GM19099 (cell line): ENCODE data around the gene CTU2.

Source experiments
- POLR2A ChIP-seq: IDR thresholded peaks from 3 replicates; pipeline ENCODE4 v1.6.1; 2011; ENCODE audit warnings: low read depth; ENCODE audit not compliant: insufficient read length; ENCODE audit errors: extremely low read depth

Gene CTU2

DNA sequence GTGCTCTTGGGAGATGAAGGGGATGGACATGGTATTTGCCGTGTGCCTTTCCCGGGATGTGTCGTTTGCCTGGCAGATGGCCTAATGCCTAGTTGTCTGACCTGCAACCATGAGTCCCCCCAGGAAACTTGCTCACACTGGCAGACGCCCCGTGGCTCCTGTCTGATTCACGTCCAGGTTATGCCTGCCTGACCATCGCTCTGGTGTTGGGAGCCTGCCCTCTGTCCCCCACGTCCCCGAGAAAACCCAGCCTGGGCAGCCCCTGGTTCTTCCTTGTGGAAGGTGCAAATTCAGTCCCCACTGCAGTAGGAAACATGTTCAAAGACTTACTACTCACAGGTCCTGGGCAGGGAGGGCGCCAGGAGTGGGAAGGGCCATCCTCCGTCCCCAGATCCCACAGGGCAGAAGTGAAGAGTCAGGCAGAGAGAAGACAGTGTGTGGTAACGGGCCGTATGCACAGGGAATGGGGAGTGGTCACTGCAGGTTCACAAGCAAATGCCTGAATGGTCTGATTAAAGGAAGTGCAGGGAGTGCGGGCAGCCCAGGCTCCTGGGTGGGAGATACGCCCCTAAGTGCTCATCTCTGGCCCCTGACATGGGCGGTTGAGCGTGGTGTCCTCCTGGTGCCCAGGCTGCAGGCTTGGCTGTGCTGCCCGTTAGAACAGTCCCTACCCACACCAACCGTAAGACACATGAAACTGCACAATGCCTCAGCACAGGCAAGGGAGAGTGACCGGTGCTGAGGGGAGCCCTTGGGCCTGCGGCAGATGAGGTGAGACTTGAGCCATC lies 15.8 kb upstream of the CTU2 start:
- TF ChIP-seq POLR2A: no peak

DNA sequence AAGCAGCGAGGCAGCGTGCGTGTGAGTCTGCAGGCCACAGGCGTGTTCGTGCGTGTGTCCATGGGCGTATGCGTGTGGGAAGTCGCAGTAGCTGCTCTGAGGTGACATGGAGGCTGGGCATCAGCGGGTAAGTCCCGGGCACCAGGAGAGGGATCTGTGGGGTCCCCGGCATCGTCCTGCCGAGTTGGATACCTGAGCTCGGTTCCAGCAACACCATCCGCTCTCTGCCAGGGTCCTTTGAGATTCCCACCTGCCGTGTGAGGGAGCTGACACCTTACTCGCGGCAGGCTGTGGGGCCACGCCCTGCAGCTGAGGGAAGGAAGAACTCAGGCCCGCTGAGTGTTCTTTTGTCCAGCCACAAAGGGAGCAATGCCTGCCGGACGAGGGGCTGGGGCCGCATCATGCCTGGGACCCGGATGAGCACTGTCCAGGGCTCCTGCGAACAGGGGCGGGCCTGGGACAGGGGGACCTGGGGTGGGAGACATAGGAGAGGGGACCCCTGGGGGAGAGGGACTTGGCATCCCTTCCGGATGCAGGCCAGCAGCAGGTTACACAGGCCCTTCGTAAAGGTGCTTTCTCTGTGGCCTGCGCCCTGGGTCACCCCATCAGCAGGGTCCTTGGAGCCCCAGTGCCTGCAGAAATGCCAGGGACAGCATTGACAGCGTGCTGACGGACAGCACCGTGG lies 15.0 kb upstream of the CTU2 start:
- no peak for TF ChIP-seq POLR2A

DNA sequence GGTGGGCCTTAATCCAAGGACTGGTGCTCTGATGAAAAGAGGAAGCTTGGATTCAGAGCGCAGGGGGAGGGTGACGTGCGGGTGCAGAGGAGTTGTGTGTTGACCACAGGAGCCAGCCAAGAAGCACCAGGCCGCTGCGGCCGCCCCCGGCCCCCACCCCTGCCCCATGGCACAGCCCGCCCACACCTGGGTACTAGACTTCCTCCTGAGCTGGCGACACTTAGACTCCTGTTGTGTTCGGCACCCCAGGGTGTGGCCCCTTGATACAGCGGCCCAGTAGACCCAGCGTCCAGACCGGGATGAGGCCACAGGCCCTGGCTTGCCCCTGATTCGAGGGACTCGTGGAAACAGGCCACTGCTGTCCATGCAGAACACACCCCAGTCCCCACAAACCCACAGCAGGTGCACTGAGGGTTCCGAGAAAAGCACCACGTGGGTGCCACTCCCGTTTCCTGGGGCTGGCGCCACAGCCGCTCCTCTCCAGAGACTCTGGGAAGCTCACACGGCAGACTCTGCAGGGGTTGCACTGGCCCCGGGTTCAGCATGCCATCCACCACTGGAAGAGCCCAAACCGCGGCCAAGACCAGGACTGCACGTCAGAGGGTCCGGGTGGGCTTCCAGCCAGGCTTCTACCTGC lies 14.3 kb upstream of the CTU2 start:
- no peak for TF ChIP-seq POLR2A

DNA sequence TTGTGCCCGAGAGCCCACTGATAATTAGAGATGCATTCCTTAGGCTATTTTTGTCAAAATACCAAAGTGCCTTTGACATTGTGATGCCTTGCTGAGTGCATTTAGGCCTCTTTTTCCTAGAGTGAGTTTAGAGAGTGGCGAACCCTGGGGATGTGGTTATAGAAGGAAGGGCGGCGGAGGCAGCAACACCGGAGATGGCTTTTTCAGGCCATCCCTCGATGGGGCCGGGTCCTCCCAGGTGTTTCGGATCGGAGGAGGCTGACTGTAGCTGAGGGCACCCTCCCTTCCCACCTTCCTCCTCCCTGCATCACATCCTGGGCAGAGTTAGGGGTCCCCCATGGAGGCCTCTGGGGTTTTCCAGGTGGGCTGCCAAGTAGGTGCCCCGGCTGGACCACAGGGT lies 13.4 kb upstream of the CTU2 start:
- no peak for TF ChIP-seq POLR2A

DNA sequence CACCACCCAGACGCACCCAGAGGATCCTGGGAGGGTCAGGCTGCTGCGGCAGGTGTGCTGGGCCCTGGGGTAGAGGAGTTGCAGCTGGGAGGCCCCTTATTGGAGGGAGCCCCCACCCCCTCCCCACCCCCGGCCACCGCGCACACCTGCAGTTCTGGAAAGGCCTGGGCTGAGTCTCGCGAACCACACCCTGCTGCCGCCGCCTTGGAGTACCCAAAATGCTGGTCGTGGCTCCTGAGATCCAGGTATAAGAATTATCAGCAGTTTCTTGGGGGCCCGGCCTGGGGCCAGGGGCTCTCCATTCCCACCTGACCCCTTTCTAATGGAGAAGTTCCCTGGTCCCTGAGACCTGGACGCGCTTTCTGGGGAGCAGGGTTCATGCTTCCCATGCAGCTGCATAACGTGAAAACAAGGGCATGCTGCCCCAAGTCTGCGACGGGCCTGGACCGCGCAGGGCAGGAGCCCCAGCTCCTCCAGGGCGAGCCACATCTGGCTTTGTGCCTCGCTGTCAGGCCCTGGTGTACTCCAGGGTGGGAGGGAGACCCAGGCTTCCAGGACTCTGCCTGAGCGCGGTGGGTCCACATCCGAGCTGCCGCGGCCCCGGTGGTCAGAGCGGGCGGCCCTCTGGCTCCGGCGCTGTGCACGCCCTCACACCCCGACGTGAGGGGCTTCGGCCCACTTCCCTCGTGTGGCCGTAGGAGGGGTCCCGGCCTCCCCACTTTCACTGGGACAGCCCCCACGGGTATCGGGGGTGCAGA lies 12.7 kb upstream of the CTU2 start:
- TF ChIP-seq POLR2A: no peak

DNA sequence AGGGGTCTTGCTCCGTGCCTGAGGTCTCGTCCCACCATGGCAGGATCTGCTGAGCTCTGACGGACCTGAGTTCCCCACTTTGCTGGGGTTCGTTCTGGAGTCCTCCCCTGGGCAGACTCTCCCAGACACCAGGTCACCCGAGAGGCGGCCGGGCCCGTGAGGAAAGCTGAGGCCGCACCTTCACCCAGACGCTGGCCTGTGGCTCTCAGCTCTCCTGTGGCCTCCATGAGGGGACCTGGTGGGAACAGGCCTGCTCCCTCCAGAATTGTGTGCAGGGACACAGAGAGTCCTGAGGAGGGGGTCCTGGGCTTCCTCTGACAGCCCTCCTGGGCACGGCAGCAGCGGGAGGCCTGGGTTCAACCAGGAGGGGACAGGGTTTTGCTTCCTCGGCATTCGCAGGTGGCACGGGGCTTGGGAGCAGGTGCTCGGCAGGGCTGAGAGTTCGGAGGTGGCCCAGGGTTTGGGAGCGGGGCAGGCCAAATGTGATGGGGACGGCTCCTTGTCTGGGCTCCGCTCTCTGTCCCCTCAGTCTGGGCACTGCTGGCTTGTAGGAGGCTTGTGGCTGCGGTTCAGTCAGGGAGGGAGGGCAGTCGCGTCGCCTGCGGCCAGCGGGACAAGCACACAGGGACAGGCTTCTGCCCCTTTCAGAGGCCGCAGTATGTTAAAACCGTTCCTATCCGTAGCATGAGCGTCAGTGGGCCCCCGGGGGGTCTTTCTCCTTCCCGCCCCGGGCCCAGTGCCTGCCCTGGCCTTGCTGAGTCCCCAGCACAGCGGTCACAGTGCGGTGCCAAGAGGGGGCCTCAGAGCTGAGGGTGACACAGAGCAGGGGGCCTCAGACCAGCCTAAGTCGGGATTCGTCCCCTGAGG lies 11.8 kb upstream of the CTU2 start:
- no peak for TF ChIP-seq POLR2A

DNA sequence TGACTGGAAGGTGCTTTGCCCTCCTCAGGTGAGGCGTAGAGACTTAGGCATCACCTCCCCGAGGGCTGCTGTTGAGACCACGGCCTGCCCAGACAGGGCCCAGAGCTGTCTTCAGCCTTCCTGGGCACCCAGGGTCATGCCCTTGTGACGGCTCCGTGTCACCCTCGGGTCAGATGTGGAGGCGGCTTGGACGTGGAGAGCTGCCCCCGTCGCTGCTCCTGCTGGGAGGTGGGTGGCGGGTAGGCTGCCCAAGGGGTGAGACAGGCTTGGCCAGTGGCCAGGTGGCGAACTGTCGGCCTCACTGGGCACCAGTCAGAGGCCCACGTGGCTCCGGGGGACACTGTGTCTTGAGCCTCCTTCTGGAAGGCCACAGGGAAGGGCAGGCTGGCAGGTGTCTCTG lies 11.1 kb upstream of the CTU2 start:
- TF ChIP-seq POLR2A: no peak

DNA sequence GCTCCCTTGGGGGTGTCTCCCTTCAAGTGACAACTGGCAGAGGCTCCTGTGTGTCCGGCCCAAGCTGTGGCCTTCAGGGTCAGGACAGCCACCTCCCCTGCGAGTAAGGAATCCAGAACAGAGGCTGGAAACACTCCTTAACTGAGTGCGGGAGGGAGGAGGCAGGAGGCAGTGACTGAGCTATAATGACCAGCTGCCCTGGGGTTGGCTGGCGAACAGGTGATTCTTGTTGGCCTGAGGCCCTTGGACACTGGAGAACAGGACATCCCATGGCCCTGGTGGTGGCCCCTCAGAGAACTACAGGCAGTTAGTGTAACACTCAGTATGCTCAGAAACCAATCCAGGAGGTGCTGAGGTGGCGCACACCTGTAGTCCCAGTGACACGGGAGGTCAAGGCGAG lies 10.6 kb upstream of the CTU2 start:
- TF ChIP-seq POLR2A: no peak

DNA sequence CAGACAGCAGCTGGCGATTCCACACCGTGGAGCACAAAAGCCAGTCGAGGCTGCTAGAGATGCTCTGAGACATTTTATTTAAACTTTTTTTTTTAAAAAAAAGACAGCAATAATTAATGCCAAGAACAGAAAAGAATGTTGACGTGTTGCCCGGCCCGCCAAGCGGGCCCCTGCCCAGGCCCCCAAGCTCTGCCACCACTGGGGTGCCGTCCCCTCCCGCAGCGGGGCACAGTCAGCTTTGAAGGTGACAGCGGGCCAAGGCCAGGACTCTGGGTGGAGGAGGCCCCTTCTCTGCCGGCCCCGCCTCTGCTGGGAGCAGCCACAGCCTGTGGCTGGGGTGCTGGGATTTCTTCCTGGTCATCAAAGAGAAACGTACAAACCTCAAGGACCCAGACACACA lies 9.9 kb upstream of the CTU2 start:
- no peak for TF ChIP-seq POLR2A

DNA sequence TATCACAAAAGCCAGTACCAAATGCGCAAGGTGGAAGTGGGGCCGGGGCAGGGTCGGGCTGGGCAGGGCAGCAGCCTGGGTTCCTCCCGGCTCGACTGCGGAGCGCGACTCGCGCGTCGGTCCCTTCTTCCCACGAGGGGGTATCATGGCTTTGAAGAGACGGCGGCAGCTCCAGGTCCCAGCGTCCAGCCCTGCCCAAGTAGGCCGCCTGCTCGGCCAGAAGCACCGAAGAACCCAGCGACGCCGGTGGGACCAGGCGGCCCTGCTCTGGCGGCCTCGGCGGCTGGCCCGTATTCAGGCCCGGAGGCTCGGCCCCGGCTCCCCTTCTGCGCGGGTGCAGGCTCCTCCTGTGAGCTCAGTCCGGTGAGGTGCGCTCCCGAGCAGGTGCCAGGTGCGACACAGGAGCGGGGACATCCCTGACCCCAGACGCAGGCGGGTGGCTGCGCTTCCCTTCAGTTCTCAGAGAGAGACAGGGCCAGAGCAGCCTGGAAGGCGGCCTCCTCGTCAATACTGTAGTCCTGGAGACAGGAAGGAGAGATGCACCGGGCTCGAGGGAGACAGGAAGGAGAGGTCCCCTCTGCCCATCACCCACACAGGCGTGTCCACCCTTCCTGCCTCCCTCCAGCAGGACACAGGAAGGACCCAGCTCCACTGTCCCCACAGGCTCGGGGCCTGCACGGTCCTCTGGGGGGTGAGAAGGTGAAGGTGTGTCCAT lies 9.0 kb upstream of the CTU2 start:
- no peak for TF ChIP-seq POLR2A

DNA sequence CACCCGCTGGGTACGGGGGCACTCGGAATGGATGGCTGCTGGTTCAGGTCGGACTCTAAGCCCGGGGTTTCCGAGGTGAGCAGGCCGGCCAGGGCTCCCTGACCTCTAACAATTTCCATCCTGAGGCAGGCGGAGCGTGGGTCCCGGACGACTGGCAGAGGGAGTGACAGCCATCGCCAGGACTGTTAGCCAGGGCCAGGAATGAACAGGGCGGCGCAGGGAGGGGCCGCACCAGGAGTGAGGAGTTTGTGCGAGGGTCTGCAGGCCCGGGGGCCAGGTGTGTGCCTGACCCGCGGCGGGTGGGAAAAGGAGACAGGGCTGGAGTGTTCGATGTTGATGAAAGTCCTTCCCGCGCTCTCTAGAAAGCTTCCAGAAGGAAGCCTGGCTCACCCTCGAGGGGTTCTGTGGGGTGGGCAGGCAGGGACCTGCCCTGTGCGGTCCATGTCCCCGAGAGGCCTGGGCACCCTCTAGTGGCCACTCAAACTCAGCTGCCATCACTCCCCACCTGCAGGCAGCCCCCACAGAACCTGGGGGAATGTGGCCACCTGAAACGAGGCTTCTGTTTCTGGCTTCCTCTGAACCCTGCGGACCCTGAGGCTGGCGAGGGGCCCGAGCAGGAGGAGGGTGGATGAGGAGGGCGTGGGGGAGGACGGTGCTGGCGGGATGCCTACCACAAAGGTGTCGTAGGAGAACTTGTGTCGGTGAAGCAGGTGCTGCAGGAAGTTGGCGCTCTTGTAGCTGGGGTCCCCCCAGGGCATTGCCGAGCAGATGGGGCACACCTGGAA lies 8.3 kb upstream of the CTU2 start:
- no peak for TF ChIP-seq POLR2A

DNA sequence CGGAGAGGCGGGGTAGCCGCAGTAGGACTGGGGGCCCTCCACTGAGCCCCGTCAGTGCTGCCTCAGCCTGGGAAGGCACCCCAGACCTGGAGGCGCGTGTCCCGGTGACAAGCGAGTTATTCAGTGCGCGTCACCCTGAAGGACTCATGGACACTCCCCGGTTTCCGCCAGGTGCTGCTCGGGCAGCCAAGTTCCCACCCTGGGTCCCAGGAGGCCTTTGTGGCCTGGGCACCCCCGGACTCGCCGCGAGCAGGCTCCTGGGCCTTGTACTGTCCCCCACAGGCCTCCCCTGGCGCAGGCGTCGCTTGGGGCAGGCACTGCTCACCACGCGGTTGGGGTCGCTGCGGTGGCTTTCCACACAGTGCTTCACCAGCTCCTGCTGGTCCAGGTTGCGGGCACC lies 7.7 kb upstream of the CTU2 start:
- TF ChIP-seq POLR2A: no peak

DNA sequence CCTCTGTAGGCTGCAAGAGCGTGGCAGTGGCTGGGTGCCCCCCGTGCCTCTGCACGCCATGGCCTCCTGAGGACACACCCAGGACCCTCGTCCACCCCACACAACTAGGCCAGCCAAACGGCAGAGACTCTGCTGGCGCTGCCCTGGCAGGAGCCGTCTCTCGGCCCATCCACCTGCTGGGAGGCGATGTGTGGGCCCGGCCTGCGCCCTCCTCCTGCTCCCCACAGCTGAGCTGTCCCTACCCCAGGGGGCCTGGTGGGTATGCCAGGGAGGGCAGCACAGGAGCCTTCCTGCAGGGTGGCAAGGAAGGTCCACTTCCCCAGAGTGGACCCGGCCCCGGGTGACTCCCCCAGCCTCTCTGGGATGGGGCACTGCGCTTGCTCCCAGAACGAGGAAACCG lies 7.1 kb upstream of the CTU2 start:
- TF ChIP-seq POLR2A: no peak
